Immature natural killer cell (primary cell): ENCODE data around the gene DARS2. TPM values are rescaled to one million over a fixed set of nuclear protein-coding genes. Genes with fewer than 3 reads are reported as not detected.
"Not testable (repeated sequence)": the region's sequence is repeated elsewhere in the genome, so short reads cannot be mapped to it uniquely, and the experiment has no call there.

Experiments
- DNase-seq, 3 donors: peaks; one replicate each; pipeline ENCODE4 v3.0.0; 2022; ENCODE audit warnings: mixed read lengths in 1 of 3
- H3K27ac Mint-ChIP-seq, 6 donors: one replicate each; pipeline ENCODE4 v1.8.0; 2020; ENCODE audit warnings: mixed read lengths in 6 of 6, mild to moderate bottlenecking in 5 of 6, inconsistent platforms in 4 of 6, moderate library complexity in 3 of 6
- H3K27me3 Mint-ChIP-seq, 3 donors: one replicate each; pipeline ENCODE4 v1.8.0; 2020 to 2021; ENCODE audit warnings: low read depth in 3 of 3, mild to moderate bottlenecking in 3 of 3, mixed read lengths in 3 of 3, moderate library complexity in 3 of 3, inconsistent platforms in 1 of 3
- H3K36me3 Mint-ChIP-seq, 3 donors: one replicate each; pipeline ENCODE4 v1.8.0; 2020; ENCODE audit warnings: mixed read lengths in 3 of 3, inconsistent platforms in 2 of 3, mild to moderate bottlenecking in 2 of 3
- H3K4me1 Mint-ChIP-seq, 2 donors: one replicate each; pipeline ENCODE4 v1.8.0; 2020; ENCODE audit warnings: inconsistent platforms in 2 of 2, mild to moderate bottlenecking in 2 of 2, mixed read lengths in 2 of 2, moderate library complexity in 1 of 2
- H3K4me3 Mint-ChIP-seq, 5 donors: one replicate each; pipeline ENCODE4 v1.8.0; 2020; ENCODE audit warnings: mild to moderate bottlenecking in 5 of 5, mixed read lengths in 5 of 5, inconsistent platforms in 3 of 5, moderate library complexity in 3 of 5
- H3K9me3 Mint-ChIP-seq, 6 donors: one replicate each; pipeline ENCODE4 v1.8.0; 2020; ENCODE audit warnings: mild to moderate bottlenecking in 6 of 6, mixed read lengths in 6 of 6, inconsistent platforms in 4 of 6, moderate library complexity in 3 of 6
- polyA plus RNA-seq, 3 donors: library from polyadenylated mRNA; unstranded; fragments of 300-500 nt; fragmentation: Illumina TruSeq; gene quantifications; one replicate each; pipeline ENCODE4 v1.2.3, GENCODE V29; 2021

Gene DARS2
- polyA plus RNA-seq, 3 donors from 2014 or later, result 4.6 to 10.4 (median 9.1) TPM

DNA sequence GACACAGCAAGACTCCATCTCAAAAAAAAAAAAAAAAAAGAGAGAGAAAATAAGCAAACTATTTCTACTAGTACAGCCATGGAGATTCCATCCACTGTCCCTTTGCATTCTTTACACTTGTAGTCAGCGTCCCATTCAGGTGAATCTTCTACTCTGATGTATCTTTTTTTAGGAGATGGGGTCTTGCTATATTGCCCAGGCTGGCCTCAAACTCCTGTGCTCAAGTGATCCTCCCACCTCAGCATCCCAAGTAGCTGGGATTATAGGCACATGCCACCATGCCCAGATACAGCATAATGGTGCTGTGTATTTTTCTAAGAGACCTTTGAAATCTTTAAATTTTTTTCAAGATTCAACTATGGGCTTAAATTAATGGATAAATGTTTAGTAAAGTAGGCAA is 8.3 kb downstream of the DARS2 start:
- Mint-ChIP-seq H3K27ac (no peak overlapping the region), H3K4me3 (no peak overlapping the region), H3K27me3 (no peaks in the 10 kb centered on the region), H3K9me3 (no peaks in the 10 kb centered on the region), H3K36me3 (peaks cover 12 to 29% (median 13%) of the 10 kb centered on the region in 3 donors), H3K4me1 (peaks cover 0 to 5% of the 10 kb centered on the region in 2 donors)
- DNase-seq, result no peak

DNA sequence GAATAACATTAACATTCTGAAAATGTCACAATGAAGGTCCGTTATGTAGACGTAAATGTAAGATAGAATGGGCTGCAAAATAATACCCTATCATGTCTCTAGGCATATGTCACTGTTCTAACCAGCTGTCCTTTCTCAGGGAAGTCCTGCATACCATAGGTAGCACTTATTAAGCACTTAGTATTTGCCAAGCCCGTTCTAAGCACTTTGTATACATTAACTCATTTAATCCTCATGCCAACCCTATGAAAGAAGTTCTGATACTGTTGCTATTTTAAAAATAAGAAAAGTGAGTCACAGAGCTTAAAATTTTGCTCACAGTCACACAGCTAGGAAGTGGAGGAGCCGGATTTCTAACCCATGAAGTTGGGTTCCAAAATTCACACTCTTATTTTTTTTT is 27.6 kb downstream of the DARS2 start:
- Mint-ChIP-seq H3K4me1 (no peaks in the 10 kb centered on the region), H3K4me3 (no peak overlapping the region), H3K36me3 (peaks cover 5 to 27% (median 15%) of the 10 kb centered on the region in 3 donors), H3K27me3 (peaks cover 0 to 2% (median 0%) of the 10 kb centered on the region in 3 donors), H3K27ac (no peak overlapping the region), H3K9me3 (no peaks in the 10 kb centered on the region)
- DNase-seq, result no peak

DNA sequence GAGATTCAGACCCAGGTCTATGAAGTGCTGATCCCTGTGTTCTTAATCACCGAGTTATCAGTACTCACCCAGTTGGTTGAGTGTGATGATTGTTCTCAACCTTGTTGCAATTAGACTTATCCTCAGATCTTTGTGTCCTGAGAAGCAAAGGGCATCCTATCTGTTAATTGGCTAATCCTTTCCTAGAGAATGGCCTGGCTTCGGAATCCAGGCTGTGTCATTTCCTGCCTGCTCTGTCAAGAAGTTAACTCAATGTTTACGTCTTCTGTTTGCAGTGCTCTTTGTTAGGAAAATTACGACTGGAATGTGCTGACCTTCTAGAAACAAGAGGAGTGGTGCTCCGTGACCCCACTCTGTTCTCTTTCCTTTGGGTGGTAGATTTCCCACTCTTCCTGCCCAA is 28.6 kb downstream of the DARS2 start:
- peaks cover 8 to 35% (median 21%) of the 10 kb centered on the region in 3 donors for H3K36me3 Mint-ChIP-seq

DNA sequence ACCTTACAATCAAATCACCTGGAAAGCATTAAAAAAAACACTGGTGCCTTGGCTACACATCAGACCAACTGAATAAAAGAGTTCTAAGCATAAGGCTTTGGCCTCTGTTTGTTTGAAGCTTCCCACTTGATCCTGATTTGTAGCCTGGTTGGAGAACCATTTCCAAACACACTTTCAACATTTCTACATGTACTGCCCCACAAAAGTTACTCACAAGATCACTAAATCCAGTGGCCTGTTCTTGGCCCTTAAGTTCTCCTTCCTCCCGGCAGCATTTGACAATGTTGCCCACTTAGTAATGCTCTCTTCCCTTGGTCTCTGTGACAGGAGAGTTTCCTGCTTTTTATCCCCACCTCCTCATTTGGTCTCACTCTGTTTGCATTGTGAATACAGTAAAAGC is 31.5 kb downstream of the DARS2 start:
- Mint-ChIP-seq H3K4me1 (no peaks in the 10 kb centered on the region), H3K36me3 (peaks cover 10 to 42% (median 28%) of the 10 kb centered on the region in 3 donors), H3K4me3 (no peak overlapping the region), H3K27me3 (peaks cover 0 to 2% (median 0%) of the 10 kb centered on the region in 3 donors), H3K27ac (peak overlapping the region in 1 of 6 donors; percentile 18), H3K9me3 (no peaks in the 10 kb centered on the region)
- no peak for DNase-seq

More for the DNA sequence above, 28.6 kb downstream of the DARS2 start:
- Mint-ChIP-seq H3K27me3 (peaks cover 0 to 2% (median 0%) of the 10 kb centered on the region in 3 donors), H3K4me1 (no peaks in the 10 kb centered on the region), H3K4me3 (no peak overlapping the region), H3K27ac (no peak overlapping the region), H3K9me3 (no peaks in the 10 kb centered on the region)
- no peak for DNase-seq

DNA sequence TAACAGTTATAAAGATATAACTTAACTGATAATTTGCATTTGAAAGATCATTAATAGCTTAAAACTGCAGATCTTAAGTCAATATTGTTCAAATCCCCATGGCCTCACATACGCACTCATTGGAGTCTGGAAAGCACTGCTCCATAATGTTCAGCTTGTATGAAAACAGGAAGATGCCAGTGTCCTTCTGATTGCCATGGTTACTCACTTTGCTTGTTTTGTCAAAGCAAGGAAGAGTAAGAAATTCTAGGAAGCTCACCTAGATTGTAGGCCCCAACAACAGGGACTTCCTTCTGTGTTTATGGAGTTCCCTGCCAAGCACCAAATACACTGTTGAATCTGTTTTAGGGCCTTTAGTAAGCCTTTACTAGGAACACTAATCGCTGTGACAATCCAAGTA is 32.4 kb downstream of the DARS2 start:
- peaks cover 10 to 39% (median 29%) of the 10 kb centered on the region in 3 donors for H3K36me3 Mint-ChIP-seq
- DNase-seq, result no peak
- peaks cover 0 to 3% (median 2%) of the 10 kb centered on the region in 3 donors for H3K27me3 Mint-ChIP-seq
- no peaks in the 10 kb centered on the region for H3K9me3 Mint-ChIP-seq
- H3K27ac Mint-ChIP-seq, result no peak overlapping the region
- H3K4me3 Mint-ChIP-seq, result no peak overlapping the region
- H3K4me1 Mint-ChIP-seq, result no peaks in the 10 kb centered on the region

DNA sequence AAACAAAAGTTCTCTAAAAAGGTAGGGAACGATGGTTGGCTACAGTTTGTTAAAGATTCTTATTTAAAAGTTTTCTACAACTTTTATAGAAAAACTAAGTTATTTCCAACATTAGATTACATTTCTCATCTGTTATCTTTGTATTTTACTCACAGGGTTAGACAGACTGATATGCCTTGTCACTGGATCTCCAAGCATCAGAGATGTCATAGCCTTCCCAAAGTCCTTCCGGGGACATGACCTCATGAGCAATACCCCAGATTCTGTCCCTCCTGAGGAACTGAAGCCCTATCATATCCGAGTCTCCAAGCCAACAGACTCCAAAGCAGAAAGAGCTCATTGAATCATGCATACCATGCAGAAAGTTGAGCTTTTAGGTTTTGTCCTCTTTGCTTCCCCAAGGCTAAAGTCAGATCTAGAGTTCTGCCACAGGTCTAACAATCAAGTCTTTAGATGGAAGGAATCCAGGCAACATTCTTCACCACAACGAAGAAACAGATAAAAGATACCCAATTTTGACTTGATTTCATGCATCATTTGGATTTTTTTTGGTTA is 33.0 kb downstream of the DARS2 start:
- peaks cover 0 to 3% (median 2%) of the 10 kb centered on the region in 3 donors for H3K27me3 Mint-ChIP-seq
- DNase-seq, result no peak
- H3K36me3 Mint-ChIP-seq, result peaks cover 10 to 38% (median 28%) of the 10 kb centered on the region in 3 donors
- no peak overlapping the region for H3K4me3 Mint-ChIP-seq
- peak overlapping the region in 1 of 6 donors; percentile 26 for H3K27ac Mint-ChIP-seq
- no peaks in the 10 kb centered on the region for H3K4me1 Mint-ChIP-seq
- no peaks in the 10 kb centered on the region for H3K9me3 Mint-ChIP-seq

DNA sequence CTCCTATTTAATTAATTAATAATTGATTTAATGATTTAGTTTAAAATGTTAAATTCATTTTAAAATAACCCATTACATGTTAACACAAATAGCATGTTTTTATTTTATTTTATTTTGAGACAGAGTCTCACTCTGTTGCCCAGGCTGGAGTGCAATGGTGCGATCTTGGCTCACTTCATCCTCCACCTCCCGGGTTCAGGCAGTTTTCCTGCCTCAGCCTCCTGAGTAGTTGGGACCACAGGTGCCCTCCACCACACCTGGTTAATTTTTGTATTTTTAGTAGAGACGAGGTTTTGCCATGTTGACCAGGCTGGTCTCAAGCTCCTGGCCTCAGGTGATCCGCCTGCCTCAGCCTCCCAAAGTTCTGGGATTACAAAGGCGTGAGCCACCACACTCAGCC is 35.1 kb downstream of the DARS2 start:
- H3K4me3 Mint-ChIP-seq, H3K27ac Mint-ChIP-seq, H3K9me3 Mint-ChIP-seq, DNase-seq, H3K27me3 Mint-ChIP-seq: not testable (repeated sequence)
- Mint-ChIP-seq H3K4me1 (peaks cover 4 to 13% of the 10 kb centered on the region in 2 donors), H3K36me3 (peaks cover 15 to 42% (median 37%) of the 10 kb centered on the region in 3 donors)

DNA sequence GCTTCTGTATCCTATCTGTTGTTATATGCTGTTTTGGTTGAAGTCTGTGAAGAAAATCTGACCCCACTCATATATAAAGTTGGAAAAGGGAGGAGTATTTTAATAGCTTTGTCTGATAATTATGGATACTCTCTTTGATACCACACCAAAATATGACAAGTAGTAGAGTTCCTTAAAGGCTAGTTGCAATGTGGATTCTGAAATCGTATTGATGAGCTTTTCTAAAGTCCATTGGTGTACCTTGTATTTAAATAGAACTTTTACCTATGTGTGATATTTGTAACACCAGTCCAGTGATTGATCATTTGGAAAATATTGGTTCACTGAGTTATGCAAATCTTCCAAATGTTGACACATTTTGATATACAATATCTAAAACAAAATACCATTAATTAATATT is 35.6 kb downstream of the DARS2 start:
- Mint-ChIP-seq H3K4me3 (no peak overlapping the region), H3K27me3 (peaks cover 0 to 3% (median 0%) of the 10 kb centered on the region in 3 donors), H3K27ac (peak overlapping the region in 1 of 6 donors; percentile 23), H3K4me1 (peaks cover 8 to 19% of the 10 kb centered on the region in 2 donors), H3K36me3 (peaks cover 17 to 42% (median 36%) of the 10 kb centered on the region in 3 donors), H3K9me3 (no peaks in the 10 kb centered on the region)
- DNase-seq, result no peak

DNA sequence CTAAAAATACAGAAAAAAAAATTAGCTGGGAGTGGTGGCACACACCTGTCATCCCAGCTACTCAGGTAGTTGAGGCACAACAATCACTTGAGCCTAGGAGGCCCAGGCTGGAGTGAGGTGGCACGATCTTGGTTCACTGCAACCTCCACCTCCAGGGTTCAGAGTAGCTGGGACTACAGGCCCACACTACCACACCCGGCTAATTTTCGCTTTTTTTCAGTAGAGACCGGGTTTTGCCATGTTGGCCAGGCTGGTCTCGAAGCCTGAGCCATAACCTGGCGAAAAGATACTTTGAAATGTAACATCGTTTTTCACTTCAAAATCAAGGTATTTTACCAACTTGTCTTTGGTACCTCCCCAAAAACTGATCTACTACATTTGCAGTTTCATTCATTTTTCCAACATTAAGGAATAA is 37.3 kb downstream of the DARS2 start:
- Mint-ChIP-seq H3K36me3 (peaks cover 20 to 47% (median 38%) of the 10 kb centered on the region in 3 donors), H3K9me3 (no peaks in the 10 kb centered on the region), H3K4me1 (peaks cover 24 to 35% of the 10 kb centered on the region in 2 donors), H3K27me3 (peaks cover 0 to 3% (median 0%) of the 10 kb centered on the region in 3 donors), H3K27ac (peak overlapping the region in 2 of 6 donors; percentile 53 to 69), H3K4me3 (no peak overlapping the region)
- DNase-seq, result no peak

DNA sequence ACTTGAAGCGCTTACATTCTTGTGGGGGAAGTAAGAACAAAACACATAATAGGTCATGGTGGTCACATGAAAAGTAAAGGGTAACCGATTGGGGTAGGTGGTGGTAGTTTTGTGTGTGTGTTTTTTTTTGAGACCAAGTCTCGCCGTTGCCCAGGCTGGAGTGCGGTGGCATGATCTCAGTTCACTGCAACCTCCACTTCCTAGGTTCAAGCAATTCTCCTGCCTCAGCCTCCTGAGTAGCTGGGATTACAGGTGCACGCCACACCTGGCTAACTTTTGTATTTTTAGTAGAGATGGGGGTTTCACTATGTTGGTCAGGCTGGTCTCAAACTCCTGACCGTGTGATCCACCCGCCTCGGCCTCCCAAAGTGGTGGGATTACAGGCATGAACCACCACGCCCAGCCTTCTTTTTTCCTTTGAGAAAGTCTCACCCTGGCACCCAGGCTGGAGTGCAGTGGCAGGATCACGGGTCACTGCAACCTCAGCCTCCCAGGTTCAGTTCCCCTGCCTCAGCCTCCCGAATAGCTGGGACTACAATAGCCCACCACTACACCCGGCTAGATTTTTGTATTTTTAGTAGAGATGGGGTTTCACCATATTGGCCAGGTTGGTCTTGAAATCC is 37.8 kb downstream of the DARS2 start:
- H3K36me3 Mint-ChIP-seq, result peaks cover 20 to 47% (median 38%) of the 10 kb centered on the region in 3 donors

DNA sequence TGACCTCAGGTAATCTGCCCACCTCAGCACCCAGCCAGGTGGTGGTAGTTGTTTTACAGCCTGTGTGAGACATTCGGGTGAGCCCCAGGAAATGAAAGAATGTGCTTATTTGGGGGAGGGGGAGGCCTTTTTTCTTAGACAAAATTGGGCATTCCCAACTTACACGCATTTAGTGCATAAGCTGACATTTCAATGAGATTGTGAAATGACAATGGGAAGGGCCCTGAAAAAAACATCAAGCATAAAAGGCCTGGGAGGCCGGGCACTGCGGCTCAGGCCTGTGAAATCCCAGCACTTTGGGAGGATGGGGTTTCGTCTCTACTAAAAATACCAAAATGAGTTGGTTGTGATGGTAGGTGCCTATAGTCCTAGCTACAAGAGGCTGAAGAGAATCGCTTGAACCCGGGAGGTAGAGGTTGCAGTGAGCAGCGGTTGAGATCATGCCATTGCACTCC is 38.3 kb downstream of the DARS2 start:
- Mint-ChIP-seq H3K36me3 (peaks cover 19 to 42% (median 35%) of the 10 kb centered on the region in 3 donors), H3K4me1 (peaks cover 31 to 44% of the 10 kb centered on the region in 2 donors), H3K4me3 (no peak overlapping the region), H3K9me3 (no peaks in the 10 kb centered on the region), H3K27me3 (peaks cover 4 to 13% (median 4%) of the 10 kb centered on the region in 3 donors), H3K27ac (peak overlapping the region in 1 of 6 donors; percentile 60)
- DNase-seq, result no peak

More for the DNA sequence above, 37.8 kb downstream of the DARS2 start:
- Mint-ChIP-seq H3K4me1 (peaks cover 29 to 40% of the 10 kb centered on the region in 2 donors), H3K27ac (peak overlapping the region in 2 of 6 donors; percentile 53 to 69)
- H3K9me3 Mint-ChIP-seq, H3K27me3 Mint-ChIP-seq, H3K4me3 Mint-ChIP-seq, DNase-seq: not testable (repeated sequence)

DNA sequence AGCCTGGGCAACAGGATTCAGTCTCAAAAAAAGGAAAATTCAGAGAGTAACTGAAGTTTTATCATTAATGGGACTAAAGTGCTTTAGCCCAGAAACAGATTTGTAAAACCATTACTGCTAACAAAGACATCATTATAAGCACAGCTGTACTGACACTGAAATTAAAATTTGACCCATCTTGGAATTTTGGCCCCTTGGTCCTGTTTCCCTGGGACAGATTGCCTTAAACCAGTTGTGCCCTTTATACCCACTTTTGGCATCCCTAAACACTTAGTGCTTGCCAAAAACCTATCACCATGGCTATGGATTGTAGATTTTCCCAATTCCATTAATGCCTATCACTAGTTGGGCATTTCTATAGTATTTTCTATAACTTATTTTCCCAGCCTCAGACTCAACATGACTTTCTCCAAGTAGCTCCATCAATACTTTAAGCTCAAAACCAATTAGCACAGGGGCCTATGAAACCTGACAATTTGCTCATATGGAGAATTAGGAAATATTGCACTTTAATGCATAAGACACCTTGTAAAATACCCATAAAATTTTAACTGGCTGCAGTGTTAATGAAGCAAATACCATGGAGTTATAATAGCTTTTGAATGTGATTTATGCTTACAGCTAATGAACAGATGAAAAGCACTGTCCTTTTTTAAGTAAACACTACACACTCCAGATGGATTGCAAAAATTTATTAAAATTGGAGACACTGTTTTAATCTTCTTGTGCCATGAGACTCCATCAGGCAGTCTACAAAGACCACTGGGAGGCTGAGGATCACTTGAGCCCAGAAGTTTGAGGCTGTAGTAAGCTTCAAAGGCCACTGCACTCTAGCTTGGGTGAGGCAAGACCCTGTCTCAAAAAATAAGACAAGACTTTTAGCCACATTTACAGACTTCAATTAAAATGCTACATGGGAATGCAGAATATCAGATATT is 39.0 kb downstream of the DARS2 start:
- no peak for DNase-seq
- peaks cover 14 to 37% (median 32%) of the 10 kb centered on the region in 3 donors for H3K36me3 Mint-ChIP-seq
- peak overlapping the region in 5 of 6 donors; percentile 18 to 86 (median 30) for H3K27ac Mint-ChIP-seq
- peaks cover 31 to 44% of the 10 kb centered on the region in 2 donors for H3K4me1 Mint-ChIP-seq
- peak overlapping the region in 1 of 5 donors; percentile 18 for H3K4me3 Mint-ChIP-seq
- H3K27me3 Mint-ChIP-seq, result peaks cover 7 to 15% (median 8%) of the 10 kb centered on the region in 3 donors
- H3K9me3 Mint-ChIP-seq, result no peaks in the 10 kb centered on the region

DNA sequence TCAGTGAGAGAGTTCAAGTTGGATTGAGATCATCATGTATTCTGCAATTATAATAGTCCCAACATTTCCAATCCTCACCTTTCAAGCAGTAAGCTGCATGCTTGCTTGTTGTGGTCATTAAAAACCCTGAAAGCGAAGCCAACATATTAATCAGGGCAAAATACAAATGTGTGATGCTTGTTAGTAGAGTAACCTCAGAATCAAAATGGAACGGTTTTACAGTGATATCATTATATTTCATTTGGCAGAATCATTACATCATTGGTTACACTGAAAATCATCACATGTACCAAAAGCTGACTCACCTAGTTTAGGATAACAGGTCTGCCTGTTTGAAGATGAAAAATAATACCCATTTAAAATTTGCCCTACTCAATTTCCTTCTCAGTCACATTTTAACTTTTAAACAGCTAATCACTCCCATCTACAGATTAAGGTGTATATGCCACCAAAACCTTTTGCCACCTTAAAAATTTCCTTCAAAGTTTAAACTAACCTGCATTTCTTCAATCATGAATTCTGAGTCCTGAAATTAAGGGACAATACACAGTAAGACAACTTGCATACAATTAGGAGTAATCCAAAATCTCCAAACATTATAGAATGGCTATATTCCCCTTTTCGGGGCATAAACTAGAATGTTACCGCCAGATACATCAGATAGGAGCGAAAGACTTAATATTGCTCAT is 39.9 kb downstream of the DARS2 start:
- no peak for DNase-seq
- peak overlapping the region; percentile 24 to 86 (median 41) for H3K27ac Mint-ChIP-seq
- H3K27me3 Mint-ChIP-seq, result peaks cover 7 to 20% (median 8%) of the 10 kb centered on the region in 3 donors
- H3K4me3 Mint-ChIP-seq, result peak overlapping the region in 2 of 5 donors; percentile 6 to 68
- H3K9me3 Mint-ChIP-seq, result no peaks in the 10 kb centered on the region
- H3K4me1 Mint-ChIP-seq, result peaks cover 39 to 52% of the 10 kb centered on the region in 2 donors
- peaks cover 14 to 37% (median 32%) of the 10 kb centered on the region in 3 donors for H3K36me3 Mint-ChIP-seq
